Breast epithelium (tissue), 4 donors: ENCODE results near the gene ANXA2. TPM values are rescaled to one million over a fixed set of nuclear protein-coding genes. Genes with fewer than 3 reads are reported as not detected.

Experiments used
- DNase-seq, 2 donors: peaks; one replicate each; pipeline ENCODE4 v3.0.0-alpha.2; 2019; ENCODE audit warnings: low spot score in 2 of 2
- H3K27ac ChIP-seq, 2 donors: fragments of 200-600 bp; sonication (generic) in 1 of 2; one replicate each; pipeline ENCODE4 v1.5.1; 2016 to 2019; ENCODE audit warnings: mild to moderate bottlenecking in 1 of 2
- H3K27me3 ChIP-seq, 2 donors: fragments of 200-600 bp; sonication (generic) in 1 of 2; one replicate each; pipeline versions ENCODE4 v1.5.1 to v1.6.0; 2017 to 2019; ENCODE audit warnings: control low read depth in 1 of 2, mild to moderate bottlenecking in 1 of 2
- H3K36me3 ChIP-seq: fragments of 200-600 bp; one replicate; pipeline ENCODE4 v1.5.1; 2019
- H3K4me1 ChIP-seq, 2 donors: fragments of 200-600 bp; sonication (generic); one replicate each; pipeline ENCODE4 v1.5.1; 2016 to 2019; ENCODE audit warnings: control low read depth in 1 of 2
- H3K4me3 ChIP-seq, 3 donors: fragments of 200-600 bp; sonication (generic); 1 replicate in 2 of 3; 2 replicates in 1 of 3; pipeline ENCODE4 v1.5.1; 2016 to 2019; ENCODE audit warnings: mild to moderate bottlenecking in 3 of 3, moderate library complexity in 2 of 3
- H3K9me3 ChIP-seq, 2 donors: fragments of 200-600 bp; sonication (generic) in 1 of 2; one replicate each; pipeline ENCODE4 v1.5.1; 2016 to 2019; ENCODE audit warnings: control low read depth in 1 of 2
- CTCF ChIP-seq, 3 donors: fragments of 450-650 bp; IDR thresholded peaks; one replicate each; pipeline ENCODE4 v1.5.1; 2016 to 2017; ENCODE audit warnings: antibody characterized with exemption in 3 of 3, mild to moderate bottlenecking in 3 of 3, moderate library complexity in 3 of 3
- POLR2A ChIP-seq: fragments of 450-650 bp; IDR thresholded peaks from one replicate; pipeline ENCODE4 v1.6.1; 2016; ENCODE audit warnings: antibody characterized with exemption, mild to moderate bottlenecking, moderate library complexity
- POLR2AphosphoS5 ChIP-seq, 3 donors: sonication (generic); formaldehyde crosslinking; IDR thresholded peaks; one replicate each; pipeline ENCODE4 v1.6.1; 2017; ENCODE audit warnings: antibody characterized with exemption in 3 of 3
- intact Hi-C: fragments of 100-400 bp; cut with DNase I; formaldehyde crosslinking; loops from one replicate; pipeline ENCODE4 v1.15.1; 2023; ENCODE audit warnings: low total_unique reads
- total RNA-seq, 3 donors: library from RNA; depleted of rRNA; stranded (reverse); fragments of >200 nt; gene quantifications; one replicate each; pipeline ENCODE4 v1.1.0, GENCODE V29; 2016

The ANXA2 gene
- total RNA-seq, 3 donors from 2014 or later: 875 to 1,598 (median 923) TPM

GRCh38 chr15:60318216-60318867 lies 79.4 kb downstream of the ANXA2 start:
- H3K27ac ChIP-seq: no peak overlapping the region
- no peaks in the 10 kb centered on the region for H3K27me3 ChIP-seq
- no peaks in the 10 kb centered on the region for H3K9me3 ChIP-seq
- no peaks in the 10 kb centered on the region for H3K4me1 ChIP-seq
- DNase-seq: no peak
- no peaks in the 10 kb centered on the region for H3K36me3 ChIP-seq
- intact Hi-C loops: no loop called here
- no peak for TF ChIP-seq POLR2AphosphoS5 (IDR thresholded peaks at IDR 0.05)
- TF ChIP-seq CTCF (IDR thresholded peaks at IDR 0.05): no peak
- TF ChIP-seq POLR2A: no peak
- no peak overlapping the region for H3K4me3 ChIP-seq

GRCh38 chr15:60316961-60317360 lies 80.8 kb downstream of the ANXA2 start:
- intact Hi-C loops: no loop called here
- H3K4me1 ChIP-seq: no peaks in the 10 kb centered on the region
- H3K9me3 ChIP-seq: no peaks in the 10 kb centered on the region
- H3K27ac ChIP-seq: no peak overlapping the region
- no peak for DNase-seq
- H3K4me3 ChIP-seq: no peak overlapping the region
- no peaks in the 10 kb centered on the region for H3K36me3 ChIP-seq
- TF ChIP-seq POLR2A (no peak), POLR2AphosphoS5 (IDR thresholded peaks at IDR 0.05) (no peak), CTCF (IDR thresholded peaks at IDR 0.05) (no peak)
- H3K27me3 ChIP-seq: no peaks in the 10 kb centered on the region

- no peak overlapping the region for H3K4me3 ChIP-seq
- intact Hi-C loops: no loop called here
- no peaks in the 10 kb centered on the region for H3K27me3 ChIP-seq
- DNase-seq: no peak
- TF ChIP-seq CTCF (IDR thresholded peaks at IDR 0.05): no peak
- no peak for TF ChIP-seq POLR2AphosphoS5 (IDR thresholded peaks at IDR 0.05)
- TF ChIP-seq POLR2A: no peak
- no peaks in the 10 kb centered on the region for H3K4me1 ChIP-seq
- H3K27ac ChIP-seq: no peak overlapping the region
- no peaks in the 10 kb centered on the region for H3K9me3 ChIP-seq
- no peaks in the 10 kb centered on the region for H3K36me3 ChIP-seq
These were observed 81.9 kb downstream of the ANXA2 start for GRCh38 chr15:60315878-60316277.

GRCh38 chr15:60313906-60314305 lies 83.9 kb downstream of the ANXA2 start:
- no peak overlapping the region for H3K27ac ChIP-seq
- no peak for DNase-seq
- H3K36me3 ChIP-seq: no peaks in the 10 kb centered on the region
- H3K9me3 ChIP-seq: no peaks in the 10 kb centered on the region
- intact Hi-C loops: no loop called here
- H3K4me1 ChIP-seq: no peaks in the 10 kb centered on the region
- H3K4me3 ChIP-seq: no peak overlapping the region
- no peak for TF ChIP-seq POLR2A
- TF ChIP-seq CTCF (IDR thresholded peaks at IDR 0.05): no peak
- TF ChIP-seq POLR2AphosphoS5 (IDR thresholded peaks at IDR 0.05): no peak
- no peaks in the 10 kb centered on the region for H3K27me3 ChIP-seq

- no peak for DNase-seq
- H3K9me3 ChIP-seq: no peaks in the 10 kb centered on the region
- H3K4me1 ChIP-seq: no peaks in the 10 kb centered on the region
- H3K27ac ChIP-seq: no peak overlapping the region
- intact Hi-C loops: no loop called here
- H3K4me3 ChIP-seq: no peak overlapping the region
- no peaks in the 10 kb centered on the region for H3K36me3 ChIP-seq
- no peaks in the 10 kb centered on the region for H3K27me3 ChIP-seq
- no peak for TF ChIP-seq POLR2A
- no peak for TF ChIP-seq CTCF (IDR thresholded peaks at IDR 0.05)
- no peak for TF ChIP-seq POLR2AphosphoS5 (IDR thresholded peaks at IDR 0.05)
These were observed 90.8 kb downstream of the ANXA2 start for GRCh38 chr15:60307034-60307433.
